Occipital lobe (tissue), 2 donors: ENCODE data around the gene CATSPERZ. TPM values are rescaled to one million over a fixed set of nuclear protein-coding genes. Genes with fewer than 3 reads are reported as not detected.

Experiments
- DNase-seq: peaks from one replicate; lab custom pipeline; 2025; lab: John Stamatoyannopoulos, UW
- total RNA-seq: library from RNA; depleted of rRNA; stranded (reverse); fragments of >200 nt; gene quantifications from one replicate; pipeline ENCODE4 v1.2.3, GENCODE V29; 2014

Gene CATSPERZ
- total RNA-seq, 1 donor from 2014 or later, result 1.7 TPM

DNA sequence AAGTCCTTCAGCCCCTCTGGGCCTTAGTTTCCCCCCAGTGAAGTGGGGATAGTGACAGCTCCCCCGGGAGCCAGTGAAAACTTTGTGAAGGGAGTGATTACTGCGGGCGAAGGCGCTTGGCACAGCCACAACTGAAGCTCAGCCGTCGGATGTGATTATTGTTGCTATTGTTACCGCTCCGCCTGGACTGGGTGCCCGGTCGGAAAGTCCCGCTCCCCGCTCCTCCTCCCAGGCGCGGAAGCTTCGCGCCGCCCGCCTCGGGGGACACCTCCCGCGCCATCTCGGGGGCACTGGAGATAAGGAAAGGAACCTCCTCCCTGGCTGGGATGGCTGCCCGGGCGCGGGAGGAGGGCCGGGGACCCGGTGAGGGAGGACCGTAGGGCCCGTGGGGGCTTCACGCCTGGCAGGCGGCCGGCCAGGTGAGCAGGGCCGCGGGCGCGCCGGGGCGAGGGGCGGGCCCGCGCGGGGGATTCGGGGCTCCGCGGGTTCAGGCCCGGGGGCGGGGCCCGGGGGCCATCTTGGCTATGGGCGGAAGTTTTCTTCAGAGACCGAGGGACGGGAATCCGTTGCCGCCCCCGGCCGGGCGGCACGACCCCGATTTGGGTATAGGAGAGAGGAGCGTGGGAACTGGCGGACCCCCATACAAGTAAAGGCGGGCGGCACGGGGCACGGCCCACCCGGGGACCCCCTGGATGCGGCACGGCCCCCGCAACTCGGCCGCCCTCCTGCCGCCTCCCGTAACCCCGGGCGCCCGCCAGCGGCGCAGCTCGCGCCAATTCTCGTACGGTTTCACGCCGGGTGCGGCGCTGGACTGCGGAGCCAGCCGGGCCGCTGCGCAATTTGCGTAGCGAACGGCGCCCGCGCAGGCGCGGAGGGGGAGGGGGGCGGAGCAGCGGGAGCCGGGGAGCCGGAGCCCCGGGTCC is 14.9 kb upstream of the CATSPERZ start, which contains the start of gene GPR137:
TSS of gene GPR137 (plus strand) at position 887 of the 923 bp plus-strand sequence. CDS start 677 bp downstream, outside the sequence.
- peak; percentile 91 for DNase-seq

DNA sequence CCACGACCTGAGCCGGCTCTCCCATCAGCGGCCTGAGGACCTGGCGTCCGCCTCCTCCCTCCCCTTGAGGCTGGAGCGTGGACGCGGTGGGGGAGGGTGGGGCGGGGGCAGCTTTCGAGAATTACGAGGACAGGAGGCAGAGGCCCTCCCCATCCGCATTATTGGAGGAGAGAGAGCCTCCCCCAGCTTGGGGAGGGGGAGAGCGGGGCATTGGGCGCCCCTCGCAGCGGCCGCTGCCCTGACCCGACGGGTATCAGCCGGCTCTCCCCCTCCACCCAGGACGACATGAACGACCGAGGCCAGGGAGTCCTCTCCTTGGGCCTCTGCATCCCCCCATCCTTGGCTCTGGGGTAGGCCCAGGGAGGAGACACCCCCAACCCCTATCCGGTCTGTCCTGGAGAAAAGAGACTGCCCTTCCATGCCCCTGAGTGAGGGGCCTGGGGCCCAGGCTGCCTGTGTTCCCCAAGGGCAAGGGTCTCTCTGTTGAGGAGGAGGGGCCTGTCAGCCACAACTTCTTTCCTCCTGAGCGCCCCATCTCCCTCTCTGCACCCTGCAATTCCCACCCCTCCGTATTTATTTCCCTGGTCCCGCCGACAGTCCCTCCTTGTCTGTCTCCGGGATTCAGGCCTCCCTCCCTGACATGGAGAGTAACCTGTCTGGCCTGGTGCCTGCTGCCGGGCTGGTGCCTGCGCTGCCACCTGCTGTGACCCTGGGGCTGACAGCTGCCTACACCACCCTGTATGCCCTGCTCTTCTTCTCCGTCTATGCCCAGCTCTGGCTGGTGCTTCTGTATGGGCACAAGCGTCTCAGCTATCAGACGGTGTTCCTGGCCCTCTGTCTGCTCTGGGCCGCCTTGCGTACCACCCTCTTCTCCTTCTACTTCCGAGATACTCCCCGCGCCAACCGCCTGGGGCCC is 14.0 kb upstream of the CATSPERZ start:
- no peak for DNase-seq

DNA sequence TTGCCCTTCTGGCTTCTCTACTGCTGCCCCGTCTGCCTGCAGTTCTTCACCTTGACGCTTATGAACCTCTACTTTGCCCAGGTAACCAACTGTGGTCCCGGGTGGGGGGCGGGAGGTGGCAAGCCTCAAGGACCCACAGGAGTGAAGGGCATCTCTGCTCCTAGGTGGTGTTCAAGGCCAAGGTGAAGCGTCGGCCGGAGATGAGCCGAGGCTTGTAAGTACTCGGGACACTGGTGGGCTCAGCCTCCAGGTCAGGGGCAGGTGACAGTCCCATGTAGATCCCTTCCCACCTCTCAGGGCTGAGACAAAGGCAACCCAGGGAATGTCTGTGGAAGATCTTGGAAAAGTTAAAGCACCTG is 13.4 kb upstream of the CATSPERZ start:
- DNase-seq, result no peak

DNA sequence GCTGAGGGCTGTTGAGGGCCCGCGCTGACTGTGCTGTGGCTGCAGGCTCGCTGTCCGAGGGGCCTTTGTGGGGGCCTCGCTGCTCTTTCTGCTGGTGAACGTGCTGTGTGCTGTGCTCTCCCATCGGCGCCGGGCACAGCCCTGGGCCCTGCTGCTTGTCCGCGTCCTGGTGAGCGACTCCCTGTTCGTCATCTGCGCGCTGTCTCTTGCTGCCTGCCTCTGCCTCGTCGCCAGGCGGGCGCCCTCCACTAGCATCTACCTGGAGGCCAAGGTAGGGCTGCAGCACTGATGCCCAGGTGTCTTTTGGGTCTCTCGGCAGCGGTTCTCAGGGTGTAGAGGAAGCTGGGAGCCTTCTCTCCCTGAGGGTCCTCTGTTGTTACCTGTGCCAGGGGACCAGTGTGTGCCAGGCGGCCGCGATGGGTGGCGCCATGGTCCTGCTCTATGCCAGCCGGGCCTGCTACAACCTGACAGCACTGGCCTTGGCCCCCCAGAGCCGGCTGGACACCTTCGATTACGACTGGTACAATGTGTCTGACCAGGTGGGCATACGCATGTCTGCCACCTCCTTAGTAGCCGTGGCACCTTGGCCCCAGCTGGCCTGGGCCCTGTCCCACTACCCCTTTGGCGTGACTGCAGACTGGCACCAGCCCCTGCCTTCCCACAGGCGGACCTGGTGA is 12.3 kb upstream of the CATSPERZ start:
- DNase-seq, result no peak

DNA sequence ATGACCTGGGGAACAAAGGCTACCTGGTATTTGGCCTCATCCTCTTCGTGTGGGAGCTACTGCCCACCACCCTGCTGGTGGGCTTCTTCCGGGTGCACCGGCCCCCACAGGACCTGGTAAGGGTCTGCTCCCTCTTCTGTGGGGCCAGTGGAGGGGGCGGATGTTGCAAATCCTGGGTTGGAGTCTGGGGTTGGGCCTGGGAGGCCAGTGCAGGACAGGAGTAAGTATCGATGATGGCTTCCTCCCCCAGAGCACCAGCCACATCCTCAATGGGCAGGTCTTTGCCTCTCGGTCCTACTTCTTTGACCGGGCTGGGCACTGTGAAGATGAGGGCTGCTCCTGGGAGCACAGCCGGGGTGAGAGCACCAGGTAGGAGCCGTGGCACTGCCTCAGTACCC is 11.8 kb upstream of the CATSPERZ start:
- DNase-seq, result no peak

DNA sequence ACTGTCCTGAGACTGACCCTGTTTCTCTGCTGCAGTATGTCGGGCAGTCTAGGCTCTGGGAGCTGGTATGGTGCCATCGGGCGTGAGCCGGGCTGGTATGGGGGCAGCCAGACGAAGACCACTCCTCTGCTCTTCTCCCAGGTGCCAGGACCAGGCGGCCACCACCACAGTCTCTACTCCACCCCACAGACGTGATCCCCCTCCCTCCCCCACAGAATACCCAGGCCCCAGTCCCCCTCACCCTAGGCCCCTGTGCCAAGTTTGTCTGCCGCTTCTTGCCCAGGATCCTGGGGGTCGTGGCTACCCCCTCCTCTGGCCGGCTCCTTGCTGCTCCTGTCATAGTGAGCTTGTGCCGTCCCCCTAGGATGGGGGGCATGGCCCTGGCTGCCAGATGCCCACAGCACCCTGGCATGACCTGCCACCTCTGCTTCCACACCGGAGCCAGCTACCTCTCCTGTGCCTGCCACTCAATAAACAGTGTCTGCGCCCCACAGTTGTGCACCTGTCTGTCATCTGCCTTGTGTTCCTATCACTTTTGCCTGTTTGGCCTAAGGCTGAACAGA is 11.1 kb upstream of the CATSPERZ start:
- no peak for DNase-seq

DNA sequence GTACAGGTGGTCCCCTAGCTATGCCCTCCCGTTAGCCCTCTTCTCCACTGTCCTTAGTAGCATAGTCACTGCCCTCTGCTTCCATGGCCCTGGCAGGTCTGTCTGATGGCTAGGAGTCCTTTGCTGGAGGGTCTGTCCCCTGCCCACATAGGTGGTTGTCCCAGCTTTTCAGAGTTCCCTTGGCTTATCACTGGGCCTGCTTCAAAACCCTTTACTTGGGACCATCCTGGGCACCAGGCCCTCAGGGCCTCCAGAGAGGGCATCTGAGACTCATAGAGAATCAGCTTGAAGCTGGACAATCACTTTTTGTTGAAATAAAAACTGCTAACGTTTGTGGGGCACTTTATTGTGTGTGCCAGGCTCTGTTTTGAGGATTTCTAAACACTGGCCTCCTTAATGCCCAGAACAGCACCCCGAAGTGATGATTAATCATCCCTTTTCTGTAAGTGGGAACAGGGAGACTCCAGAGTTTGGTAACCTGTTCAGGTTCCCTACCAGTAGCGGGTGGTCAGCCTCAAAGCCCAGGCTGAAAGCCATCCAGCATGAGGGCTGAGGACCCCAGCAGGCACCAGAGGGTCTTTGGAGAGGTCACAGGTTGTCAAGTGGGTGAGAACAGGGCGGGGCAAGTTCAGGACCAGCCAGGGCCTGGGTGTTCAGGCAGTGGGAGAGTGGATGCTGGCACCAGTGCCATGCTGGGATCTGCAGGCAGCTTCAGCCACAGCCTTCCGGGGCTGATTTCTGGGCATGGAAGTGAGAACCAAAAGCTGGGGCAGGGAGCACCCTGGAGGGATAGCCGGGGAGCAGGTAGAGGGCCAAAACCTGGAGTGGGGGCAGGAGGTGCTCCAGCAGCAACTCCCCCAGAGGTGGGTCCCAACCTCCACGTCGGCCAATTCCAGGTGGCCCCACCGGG is 9.6 kb upstream of the CATSPERZ start:
- DNase-seq, result no peak

DNA sequence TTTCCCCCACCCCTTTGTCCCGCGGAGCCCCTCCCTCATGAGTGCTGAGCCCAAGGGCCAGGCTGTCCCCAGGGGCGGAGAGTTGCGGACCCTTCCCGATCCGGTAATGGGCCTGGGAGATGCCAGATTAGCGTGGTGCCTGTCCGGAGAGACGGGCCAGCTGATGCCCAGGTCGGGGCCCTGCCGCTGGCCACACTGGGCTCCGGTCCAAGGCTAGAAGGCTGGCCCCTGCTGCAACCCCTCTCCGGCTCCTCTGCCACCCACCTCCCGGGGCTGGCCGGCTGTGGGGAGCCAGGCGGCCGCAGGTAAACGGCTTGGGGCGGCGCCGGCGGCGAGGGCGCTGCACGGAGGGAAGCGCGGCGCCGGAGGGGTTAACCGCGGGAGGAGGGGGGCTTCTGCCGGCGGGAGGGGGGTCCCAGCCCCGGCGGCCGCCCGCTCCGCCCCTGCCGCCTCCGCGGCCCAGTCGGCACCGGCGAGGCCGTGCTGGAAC is 8.9 kb upstream of the CATSPERZ start, which contains the start of gene KCNK4:
TSS of gene KCNK4 (plus strand) at position 41 of the 490 bp plus-strand sequence. CDS start 1,717 bp downstream, outside the sequence.
- no peak for DNase-seq

DNA sequence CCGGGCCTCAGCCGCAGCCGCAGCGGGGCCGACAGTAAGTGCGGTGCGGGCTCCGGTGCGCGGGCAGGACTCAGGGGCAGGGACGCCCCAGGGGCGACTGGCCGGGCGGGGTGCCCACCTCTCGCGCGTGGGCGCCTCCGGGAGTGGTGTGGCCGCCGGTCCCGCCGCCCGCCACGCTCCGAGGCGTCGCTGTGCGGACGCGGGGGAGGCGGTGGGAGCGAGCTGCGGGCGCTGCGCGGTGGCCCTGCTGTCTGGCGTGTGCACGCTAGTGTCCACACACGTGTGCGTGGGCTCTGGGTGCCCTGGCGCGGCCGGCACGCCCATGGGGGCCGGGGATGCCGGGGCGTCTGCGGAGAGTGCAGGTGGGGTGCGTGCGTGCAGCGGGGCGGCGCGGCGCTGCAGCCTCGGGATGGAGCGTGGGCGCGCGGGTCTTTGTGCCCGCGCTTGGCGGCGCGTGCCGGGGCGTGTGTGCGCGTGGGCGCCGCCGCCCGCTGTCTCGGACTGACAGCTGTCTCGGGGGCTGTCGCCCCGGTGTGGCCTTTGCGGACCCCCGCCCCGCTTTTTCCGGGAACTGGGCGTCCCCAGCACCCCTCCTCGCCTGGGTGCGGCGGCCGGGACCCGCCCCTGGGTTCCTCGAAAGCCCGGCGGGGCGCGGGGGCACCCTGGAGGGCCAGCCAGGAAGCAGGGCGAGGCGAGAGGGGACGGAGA is 8.3 kb upstream of the CATSPERZ start:
- DNase-seq, result no peak

DNA sequence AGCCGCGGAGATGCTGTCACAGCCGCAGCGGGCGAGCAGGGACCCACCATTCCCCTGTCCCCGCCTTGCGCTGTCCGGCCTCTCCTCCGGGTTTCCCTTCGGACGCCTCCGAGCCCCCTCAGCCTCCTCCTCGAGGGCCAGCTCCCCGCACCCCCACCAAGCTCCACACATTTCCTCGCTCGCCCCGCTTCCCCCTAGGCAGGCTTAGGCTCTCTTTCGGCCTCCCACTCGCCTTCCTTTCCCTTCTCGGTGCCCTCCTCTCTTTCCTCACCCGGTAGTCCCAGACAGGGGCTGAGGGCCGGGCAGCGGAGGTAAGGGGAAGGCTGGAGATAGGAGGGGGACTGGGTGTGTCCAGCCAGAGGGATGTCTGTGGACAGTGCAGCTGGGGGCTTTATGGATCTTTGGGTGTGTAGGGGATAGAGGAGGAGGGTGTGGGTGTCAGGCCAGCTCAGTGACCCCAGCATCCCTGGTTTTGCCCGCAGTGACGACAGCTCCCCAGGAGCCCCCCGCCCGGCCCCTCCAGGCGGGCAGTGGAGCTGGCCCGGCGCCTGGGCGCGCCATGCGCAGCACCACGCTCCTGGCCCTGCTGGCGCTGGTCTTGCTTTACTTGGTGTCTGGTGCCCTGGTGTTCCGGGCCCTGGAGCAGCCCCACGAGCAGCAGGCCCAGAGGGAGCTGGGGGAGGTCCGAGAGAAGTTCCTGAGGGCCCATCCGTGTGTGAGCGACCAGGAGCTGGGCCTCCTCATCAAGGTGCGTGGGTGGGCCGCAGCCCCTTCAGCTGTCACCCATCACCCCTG is 7.5 kb upstream of the CATSPERZ start:
- no peak for DNase-seq

DNA sequence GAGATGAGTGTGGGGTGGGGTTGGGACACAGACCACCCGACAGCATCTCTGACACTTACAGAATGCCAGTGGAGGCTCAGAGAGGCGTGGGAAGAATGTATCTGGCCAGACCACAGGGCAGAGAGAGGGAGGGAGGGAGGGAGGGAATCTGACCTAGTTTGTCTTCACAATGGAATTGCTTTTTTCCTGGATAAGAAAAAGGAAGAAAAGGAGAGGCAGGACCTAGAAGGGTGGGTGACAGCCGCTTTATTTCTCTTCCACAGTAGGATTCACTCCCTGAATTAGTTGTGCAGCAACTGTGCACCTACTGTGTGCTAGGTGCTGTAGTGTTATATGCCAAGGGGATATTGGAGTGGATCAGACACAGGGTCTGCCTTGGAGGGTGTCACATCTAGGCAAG is 5.4 kb upstream of the CATSPERZ start:
- DNase-seq, result no peak

DNA sequence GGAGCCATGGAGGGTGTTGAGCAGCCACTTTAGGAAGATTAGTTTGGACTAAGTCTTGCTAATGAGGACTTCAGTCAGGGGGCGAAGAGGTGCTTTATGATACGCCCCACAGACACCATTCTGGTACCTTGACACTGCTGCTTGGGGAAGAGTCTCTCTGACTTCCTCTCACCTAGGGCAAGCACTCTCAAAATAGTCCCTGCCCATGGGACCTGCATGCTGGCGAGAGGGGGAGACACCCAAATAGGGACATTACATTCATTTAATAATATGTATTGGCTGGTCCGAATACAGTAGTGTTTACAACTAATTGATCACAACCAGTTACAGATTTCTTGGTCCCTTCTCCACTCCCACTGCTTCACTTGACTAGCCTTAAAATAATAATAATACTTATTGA is 4.4 kb upstream of the CATSPERZ start:
- no peak for DNase-seq

DNA sequence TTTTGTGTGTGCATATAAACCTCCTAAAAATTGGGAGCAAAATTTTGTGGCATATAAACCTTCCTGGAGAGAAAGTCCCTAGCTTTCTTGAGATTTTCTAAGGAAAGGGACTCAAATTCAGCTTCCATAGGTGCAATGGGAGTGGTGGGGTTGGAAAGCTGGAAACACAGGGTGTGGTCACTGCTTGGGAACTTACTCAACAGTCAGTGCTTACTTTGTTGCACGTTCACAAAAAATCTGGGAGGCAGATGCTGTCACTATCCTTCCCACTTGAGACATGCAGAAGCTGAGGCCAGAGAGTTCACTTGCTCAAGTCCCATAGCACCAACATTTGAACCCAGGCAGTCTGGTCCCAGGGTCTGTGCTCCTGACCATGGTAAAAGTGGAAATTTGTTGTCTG is 3.9 kb upstream of the CATSPERZ start:
- DNase-seq, result no peak

DNA sequence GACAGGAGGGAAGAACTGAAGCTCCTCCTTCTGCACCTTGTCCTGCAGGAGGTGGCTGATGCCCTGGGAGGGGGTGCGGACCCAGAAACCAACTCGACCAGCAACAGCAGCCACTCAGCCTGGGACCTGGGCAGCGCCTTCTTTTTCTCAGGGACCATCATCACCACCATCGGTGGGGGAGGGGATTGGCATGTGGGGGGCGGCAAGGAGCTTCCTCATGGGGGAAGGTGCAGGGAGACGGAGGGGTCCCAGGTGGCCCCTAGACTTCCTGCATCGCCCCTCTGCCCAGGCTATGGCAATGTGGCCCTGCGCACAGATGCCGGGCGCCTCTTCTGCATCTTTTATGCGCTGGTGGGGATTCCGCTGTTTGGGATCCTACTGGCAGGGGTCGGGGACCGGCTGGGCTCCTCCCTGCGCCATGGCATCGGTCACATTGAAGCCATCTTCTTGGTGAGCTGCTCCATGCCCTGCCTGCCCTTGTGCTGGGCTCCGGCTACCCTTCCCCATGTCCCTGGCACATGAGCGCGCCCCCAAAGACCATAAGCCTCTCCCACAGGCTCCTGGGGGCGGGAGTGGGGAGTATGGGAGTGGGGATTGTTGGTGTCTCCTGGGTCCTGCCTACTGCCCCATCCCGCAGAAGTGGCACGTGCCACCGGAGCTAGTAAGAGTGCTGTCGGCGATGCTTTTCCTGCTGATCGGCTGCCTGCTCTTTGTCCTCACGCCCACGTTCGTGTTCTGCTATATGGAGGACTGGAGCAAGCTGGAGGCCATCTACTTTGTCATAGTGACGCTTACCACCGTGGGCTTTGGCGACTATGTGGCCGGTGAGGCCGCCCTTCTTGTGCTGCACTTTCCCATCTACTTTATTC is 3.1 kb upstream of the CATSPERZ start:
- DNase-seq, result no peak

DNA sequence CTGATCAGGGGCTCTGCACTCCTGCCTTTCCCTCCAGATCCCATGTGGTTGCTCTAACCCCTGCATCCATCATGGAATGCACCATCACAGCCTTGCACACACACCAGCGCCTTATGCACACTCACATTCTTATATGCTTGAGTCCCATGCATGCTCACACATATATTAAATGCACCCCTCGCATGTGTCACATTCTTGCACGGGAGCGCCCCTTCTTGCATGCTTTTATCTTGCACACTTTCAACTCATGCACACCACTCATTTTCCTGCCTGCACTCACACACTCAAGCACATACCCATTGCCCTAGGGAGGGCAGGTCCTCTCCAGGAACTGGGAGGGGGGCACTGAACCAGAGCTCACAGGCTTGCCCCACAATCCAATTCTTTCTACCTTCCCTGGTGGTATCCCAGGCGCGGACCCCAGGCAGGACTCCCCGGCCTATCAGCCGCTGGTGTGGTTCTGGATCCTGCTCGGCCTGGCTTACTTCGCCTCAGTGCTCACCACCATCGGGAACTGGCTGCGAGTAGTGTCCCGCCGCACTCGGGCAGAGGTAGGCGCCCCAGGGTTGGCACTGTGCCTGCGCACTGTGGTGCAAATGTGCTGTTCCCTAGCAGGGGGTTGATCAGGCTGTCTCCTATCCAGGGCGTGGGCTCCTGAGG is 2.3 kb upstream of the CATSPERZ start:
- DNase-seq, result no peak

DNA sequence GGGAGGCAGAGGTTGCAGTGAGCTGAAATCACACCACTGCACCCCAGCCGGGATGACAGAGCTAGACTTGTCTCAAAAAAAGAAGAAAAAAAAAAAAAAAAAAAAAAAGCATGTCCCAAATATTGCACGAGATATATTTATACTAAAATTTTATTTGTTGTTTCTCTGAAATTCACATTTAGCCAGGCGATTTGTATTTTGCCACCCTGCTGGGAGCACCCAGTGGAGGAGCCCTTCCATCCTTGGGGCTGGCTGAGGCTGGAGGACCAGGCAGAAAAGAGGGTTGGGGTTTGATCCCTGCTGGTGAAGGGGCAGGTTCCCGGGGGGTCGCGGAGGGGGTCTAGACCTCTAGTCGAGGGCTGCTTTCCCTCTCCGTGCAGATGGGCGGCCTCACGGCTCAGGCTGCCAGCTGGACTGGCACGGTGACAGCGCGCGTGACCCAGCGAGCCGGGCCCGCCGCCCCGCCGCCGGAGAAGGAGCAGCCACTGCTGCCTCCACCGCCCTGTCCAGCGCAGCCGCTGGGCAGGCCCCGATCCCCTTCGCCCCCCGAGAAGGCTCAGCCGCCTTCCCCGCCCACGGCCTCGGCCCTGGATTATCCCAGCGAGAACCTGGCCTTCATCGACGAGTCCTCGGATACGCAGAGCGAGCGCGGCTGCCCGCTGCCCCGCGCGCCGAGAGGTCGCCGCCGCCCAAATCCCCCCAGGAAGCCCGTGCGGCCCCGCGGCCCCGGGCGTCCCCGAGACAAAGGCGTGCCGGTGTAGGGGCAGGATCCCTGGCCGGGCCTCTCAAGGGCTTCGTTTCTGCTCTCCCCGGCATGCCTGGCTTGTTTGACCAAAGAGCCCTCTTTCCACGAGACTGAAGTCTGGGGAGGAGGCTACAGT is 952 bp upstream of the CATSPERZ start:
- peak; percentile 47 for DNase-seq
